Brain microvascular endothelial cell (primary cell): ENCODE data around the gene PROX1.

ENCODE experiments used
- DNase-seq: peaks from one replicate; pipeline ENCODE4 v3.0.0-alpha.2; 2020
- H3K27ac ChIP-seq: fragments of 250-450 bp; sonication (Bioruptor Pico); 2 replicates; pipeline ENCODE4 v1.5.1; 2020; ENCODE audit warnings: mild to moderate bottlenecking, moderate library complexity
- H3K27me3 ChIP-seq: fragments of 250-450 bp; sonication (Bioruptor Pico); replicated peaks from 2 replicates; pipeline ENCODE4 v1.5.1; 2020; ENCODE audit warnings: mild to moderate bottlenecking
- H3K36me3 ChIP-seq: fragments of 250-450 bp; sonication (Bioruptor Pico); replicated peaks from 2 replicates; pipeline ENCODE4 v1.5.1; 2020; ENCODE audit warnings: mild to moderate bottlenecking
- H3K4me3 ChIP-seq: 2 replicates; pipeline ENCODE4 v1.5.1; 2011; ENCODE audit warnings: low read depth, mild to moderate bottlenecking, control low read depth, low read length, moderate library complexity
- CTCF ChIP-seq: IDR thresholded peaks from 2 replicates; pipeline ENCODE4 v1.5.1; 2011; ENCODE audit warnings: low read depth, mild to moderate bottlenecking, moderate library complexity, low read length, control low read depth, inconsistent platforms; ENCODE audit errors: missing control alignments
- in situ Hi-C: cut with HindIII; loops from 2 replicates; pipeline ENCODE4 v1.10.0; 2017; ENCODE audit warnings: low sequenced_read_pairs, low pct_ligation_motif_present

PROX1 gene

GRCh38 chr1:213976665-213977485, 10.9 kb upstream of the PROX1 start:
- H3K36me3 ChIP-seq = no peaks in the 10 kb centered on the region
- in situ Hi-C loops = no loop called here
- DNase-seq = no peak
- H3K4me3 ChIP-seq = no peak overlapping the region
- H3K27me3 ChIP-seq = peaks cover 24% of the 10 kb centered on the region
- no peak overlapping the region for H3K27ac ChIP-seq
- no peak for TF ChIP-seq CTCF

DNA sequence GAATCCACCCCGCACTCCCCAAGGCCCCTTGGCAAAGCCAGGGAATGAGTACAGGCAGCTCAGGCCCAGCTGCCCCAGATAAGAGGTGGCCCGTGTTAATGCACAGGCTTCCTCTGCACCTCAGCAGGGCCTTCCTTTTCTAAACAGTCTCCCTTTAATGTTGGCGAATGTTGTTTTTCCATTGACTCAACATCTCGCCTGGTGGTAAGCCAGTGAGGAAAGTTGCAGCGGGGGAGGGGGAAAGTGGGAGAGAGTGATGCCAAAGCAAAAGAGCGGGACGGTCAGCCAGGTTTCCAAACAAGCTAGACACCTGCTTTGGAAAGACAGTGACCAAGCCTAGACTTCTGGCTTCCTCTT, 10.3 kb upstream of the PROX1 start:
- Histone ChIP-seq H3K27ac (no peak overlapping the region), H3K4me3 (no peak overlapping the region), H3K27me3 (peaks cover 30% of the 10 kb centered on the region), H3K36me3 (no peaks in the 10 kb centered on the region)
- TF ChIP-seq CTCF = no peak
- in situ Hi-C loops = no loop called here
- DNase-seq = no peak

GRCh38 chr1:213977909-213978308, 9.9 kb upstream of the PROX1 start:
- TF ChIP-seq CTCF = no peak
- in situ Hi-C loops = no loop called here
- H3K27ac ChIP-seq = no peak overlapping the region
- no peak overlapping the region for H3K4me3 ChIP-seq
- H3K27me3 ChIP-seq = peaks cover 34% of the 10 kb centered on the region
- H3K36me3 ChIP-seq = no peaks in the 10 kb centered on the region
- DNase-seq = no peak

GRCh38 chr1:213979751-213980586, 7.8 kb upstream of the PROX1 start:
- peaks cover 55% of the 10 kb centered on the region for H3K27me3 ChIP-seq
- in situ Hi-C loops = no loop called here
- no peak for DNase-seq
- H3K27ac ChIP-seq = no peak overlapping the region
- no peak overlapping the region for H3K4me3 ChIP-seq
- TF ChIP-seq CTCF = peak; percentile 22
- H3K36me3 ChIP-seq = no peaks in the 10 kb centered on the region

DNA sequence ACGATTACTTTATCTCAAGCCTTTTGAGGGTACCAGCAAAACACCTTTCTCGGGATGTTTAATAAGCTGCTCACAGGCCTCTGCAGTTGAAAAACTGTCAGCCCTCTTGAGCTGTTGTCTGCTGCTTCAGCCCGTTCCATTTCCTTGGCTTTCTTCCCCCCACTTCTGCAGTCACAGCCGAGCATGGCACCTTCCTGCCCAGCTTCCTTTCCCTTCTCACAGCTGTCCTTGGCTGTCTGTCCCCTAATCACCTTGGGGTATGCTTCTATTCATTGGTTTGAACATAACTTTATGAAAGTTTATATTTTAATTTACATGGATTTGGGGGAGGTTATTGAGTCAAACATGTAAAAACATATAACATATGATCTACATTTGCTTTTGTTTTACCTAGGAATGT, 6.9 kb upstream of the PROX1 start:
- in situ Hi-C loops = no loop called here
- H3K36me3 ChIP-seq = no peaks in the 10 kb centered on the region
- H3K27ac ChIP-seq = no peak overlapping the region
- peaks cover 64% of the 10 kb centered on the region for H3K27me3 ChIP-seq
- no peak for DNase-seq
- H3K4me3 ChIP-seq = no peak overlapping the region
- TF ChIP-seq CTCF = no peak
